ENCODE measurements around the gene ZNF689. TPM values are rescaled to one million over a fixed set of nuclear protein-coding genes. Genes with fewer than 3 reads are reported as not detected.

The ZNF689 gene
- total and polyA plus RNA-seq, 7 donors, result 3.4 to 9.6 (median 5.8) TPM

DNA sequence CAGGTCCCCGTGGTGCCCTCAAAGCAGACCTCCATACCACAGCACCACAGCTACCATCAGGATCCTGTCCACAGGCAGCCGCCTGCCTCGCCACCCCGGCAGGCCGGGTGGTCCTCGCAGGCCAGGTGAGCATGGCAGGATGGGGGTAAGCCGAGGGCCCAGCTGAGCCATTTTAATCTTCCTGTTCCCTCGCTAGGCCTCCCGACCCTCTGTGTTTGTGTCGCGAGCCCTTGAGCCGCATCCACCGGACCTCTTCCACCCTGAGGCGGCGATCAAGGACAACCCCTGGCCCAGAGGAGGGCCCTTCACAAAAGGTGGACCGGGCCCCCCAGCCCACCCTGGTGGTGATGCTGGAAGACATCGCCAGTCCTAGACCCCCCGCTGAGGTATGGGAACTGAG, 42.5 kb upstream of the ZNF689 start:
- no peak overlapping the region for H3K27ac ChIP-seq
- intact Hi-C loops (cut with DNase I), result loop anchor here in 1 of 2 donors (5.0 kb wide), 1 partner anchor 80 kb away; the partner anchor contains the start of gene ZNF688
- H3K36me3 ChIP-seq (ENCODE audit: insufficient read depth in 1 of 2, low read depth in 1 of 2), result peaks cover 3 to 53% of the 10 kb centered on the region in 2 donors
- TF ChIP-seq, protein P1, sequence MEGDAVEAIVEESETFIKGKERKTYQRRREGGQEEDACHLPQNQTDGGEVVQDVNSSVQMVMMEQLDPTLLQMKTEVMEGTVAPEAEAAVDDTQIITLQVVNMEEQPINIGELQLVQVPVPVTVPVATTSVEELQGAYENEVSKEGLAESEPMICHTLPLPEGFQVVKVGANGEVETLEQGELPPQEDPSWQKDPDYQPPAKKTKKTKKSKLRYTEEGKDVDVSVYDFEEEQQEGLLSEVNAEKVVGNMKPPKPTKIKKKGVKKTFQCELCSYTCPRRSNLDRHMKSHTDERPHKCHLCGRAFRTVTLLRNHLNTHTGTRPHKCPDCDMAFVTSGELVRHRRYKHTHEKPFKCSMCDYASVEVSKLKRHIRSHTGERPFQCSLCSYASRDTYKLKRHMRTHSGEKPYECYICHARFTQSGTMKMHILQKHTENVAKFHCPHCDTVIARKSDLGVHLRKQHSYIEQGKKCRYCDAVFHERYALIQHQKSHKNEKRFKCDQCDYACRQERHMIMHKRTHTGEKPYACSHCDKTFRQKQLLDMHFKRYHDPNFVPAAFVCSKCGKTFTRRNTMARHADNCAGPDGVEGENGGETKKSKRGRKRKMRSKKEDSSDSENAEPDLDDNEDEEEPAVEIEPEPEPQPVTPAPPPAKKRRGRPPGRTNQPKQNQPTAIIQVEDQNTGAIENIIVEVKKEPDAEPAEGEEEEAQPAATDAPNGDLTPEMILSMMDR (IDR thresholded peaks at IDR 0.05), result no peak
- H3K9me3 ChIP-seq, result no peaks in the 10 kb centered on the region
- H3K27me3 ChIP-seq (ENCODE audit: insufficient read depth in 3 of 3, low read length in 2 of 3), result no peaks in the 10 kb centered on the region
- H3K4me1 ChIP-seq, result peaks cover 23% of the 10 kb centered on the region
- no peak overlapping the region for H3K4me3 ChIP-seq
- WGBS, 3 donors, result 91 to 92% (median 92%) methylated on average over 18 of the region's 18 CpGs
- DNase-seq (no peak), ATAC-seq (no peak)

DNA sequence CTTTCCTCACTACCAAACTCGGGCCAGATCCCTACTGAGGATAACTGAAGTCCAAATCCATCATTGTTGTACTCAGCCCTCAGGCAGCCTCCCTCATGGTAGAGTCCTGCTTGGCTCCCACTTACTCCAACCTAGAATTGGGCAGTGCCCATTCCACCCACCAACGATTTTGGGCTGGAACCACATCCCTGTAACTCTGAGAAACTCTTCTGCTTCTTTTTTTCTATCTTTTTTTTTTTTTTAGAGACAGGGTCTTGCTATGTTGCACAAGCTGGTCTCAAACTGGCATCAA, 41.8 kb upstream of the ZNF689 start:
- Histone ChIP-seq H3K27me3 (ENCODE audit: insufficient read depth in 3 of 3, low read length in 2 of 3) (no peaks in the 10 kb centered on the region), H3K9me3 (no peaks in the 10 kb centered on the region), H3K27ac (peak overlapping the region; percentile 92), H3K4me3 (peak overlapping the region; percentile 74), H3K36me3 (ENCODE audit: insufficient read depth in 1 of 2, low read depth in 1 of 2) (peaks cover 3 to 51% of the 10 kb centered on the region in 2 donors), H3K4me1 (peaks cover 17% of the 10 kb centered on the region)
- WGBS, 3 donors, result 7 to 17% (median 8%) methylated on average over 2 of the region's 2 CpGs
- ATAC-seq (no peak), DNase-seq (no peak)
- intact Hi-C loops (cut with DNase I), result loop anchor here in 1 of 2 donors (5.0 kb wide), 1 partner anchor 80 kb away; the partner anchor contains the start of gene ZNF688
- TF ChIP-seq, protein P1 (IDR thresholded peaks at IDR 0.05), result no peak

DNA sequence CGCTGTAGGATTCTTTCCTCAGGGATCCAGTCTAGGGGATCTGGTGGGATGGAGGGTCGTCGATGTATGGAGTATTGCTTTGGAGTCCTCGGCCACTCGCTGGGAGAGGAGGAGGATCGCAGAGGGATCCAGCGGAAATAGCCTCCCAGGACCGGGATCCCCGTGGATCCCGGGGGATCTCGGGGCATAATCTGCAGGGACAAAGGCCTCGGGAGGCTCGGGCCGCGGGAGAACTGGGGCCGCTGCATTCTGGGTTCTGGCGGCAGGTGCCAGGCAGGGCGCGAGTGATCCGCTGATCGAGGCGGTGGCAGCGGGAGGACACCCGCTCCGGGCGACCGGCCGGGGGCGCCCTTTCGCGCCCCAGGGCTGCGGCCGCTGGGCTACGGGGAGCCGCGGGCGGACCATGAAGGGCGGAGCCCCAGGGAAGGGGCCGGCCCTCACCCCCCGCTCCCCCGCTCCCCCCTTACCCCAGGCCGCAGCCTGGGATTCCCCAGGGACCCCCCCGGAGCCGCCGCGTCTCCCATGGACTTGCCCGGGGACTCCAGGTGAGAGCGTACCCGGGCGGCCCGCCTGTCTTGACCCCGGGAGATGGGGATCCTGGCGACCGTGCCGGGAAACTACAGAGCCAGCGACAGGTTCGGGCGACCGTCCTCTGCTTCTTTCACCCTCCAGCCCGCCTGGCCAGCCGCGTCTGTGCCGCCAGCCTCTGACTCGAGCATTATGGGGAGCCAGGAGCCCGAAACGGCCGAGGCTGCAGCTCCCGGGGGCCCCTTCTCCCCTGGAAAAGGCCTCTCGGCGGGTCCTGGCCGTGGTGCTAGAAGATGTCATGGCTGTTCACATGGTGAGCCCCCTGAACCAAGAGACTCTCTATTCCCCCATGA, 41.2 kb upstream of the ZNF689 start:
- intact Hi-C loops (cut with DNase I), result loop anchor here in 1 of 2 donors (2.0 to 5.0 kb wide), 2 partner anchors 17 to 79 kb away; partner anchors contain the start of gene ZNF688
- Histone ChIP-seq H3K4me3 (peak overlapping the region; percentile 74), H3K36me3 (ENCODE audit: insufficient read depth in 1 of 2, low read depth in 1 of 2) (peaks cover 3 to 45% of the 10 kb centered on the region in 2 donors), H3K27ac (peak overlapping the region; percentile 92), H3K4me1 (peaks cover 12% of the 10 kb centered on the region), H3K9me3 (no peaks in the 10 kb centered on the region), H3K27me3 (ENCODE audit: insufficient read depth in 3 of 3, low read length in 2 of 3) (no peaks in the 10 kb centered on the region)
- peak; percentile 72 to 82 (median 76) for ATAC-seq
- WGBS, 3 donors, result 0 to 1% (median 1%) methylated on average over 42 to 70 of the region's 71 CpGs
- TF ChIP-seq, protein P1 (IDR thresholded peaks at IDR 0.05), result peak; percentile 61
- DNase-seq, result peak; percentile 71 to 87

DNA sequence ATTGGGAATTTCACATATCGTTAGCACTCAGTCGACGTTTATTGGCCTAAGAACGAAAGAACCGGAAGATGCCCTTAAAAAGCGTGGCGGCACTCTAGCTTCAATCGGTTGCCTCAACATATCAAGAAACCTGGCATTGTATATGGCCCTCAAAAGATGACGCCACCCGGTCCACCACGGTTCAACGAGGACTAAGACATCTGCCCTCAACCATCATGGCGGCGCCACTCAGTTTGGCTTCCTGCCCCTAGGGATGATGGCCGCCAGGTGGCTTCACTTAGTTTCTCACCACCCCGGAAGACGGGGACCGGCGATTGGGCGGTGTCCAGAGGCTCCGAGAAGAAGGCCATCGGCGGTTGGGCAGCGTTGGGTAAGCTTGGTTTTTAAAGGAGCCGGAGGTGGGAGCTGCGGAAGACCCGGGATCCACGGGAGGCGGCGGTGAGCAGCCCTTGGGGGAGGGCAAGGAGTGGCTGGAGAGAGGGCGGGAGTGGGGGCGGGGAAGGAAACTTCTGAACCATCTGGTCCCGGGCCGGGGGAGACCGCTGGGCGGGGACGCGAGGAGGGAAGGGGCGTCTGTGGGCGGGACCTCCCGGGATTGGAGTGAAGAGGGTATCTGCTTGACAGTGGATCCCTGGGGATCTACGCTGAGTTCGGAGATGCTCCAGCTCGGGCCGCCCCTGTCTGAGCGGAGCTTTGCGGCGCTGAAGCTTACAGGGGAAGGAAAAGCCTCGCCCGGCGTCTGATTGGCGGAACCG, 40.4 kb upstream of the ZNF689 start, which contains the start of gene PRR14:
Gene PRR14 (plus strand): TSS at position 592 of the 755 bp plus-strand sequence. CDS start 686 bp downstream, outside the sequence.
- Histone ChIP-seq H3K9me3 (no peaks in the 10 kb centered on the region), H3K27me3 (ENCODE audit: insufficient read depth in 3 of 3, low read length in 2 of 3) (no peaks in the 10 kb centered on the region), H3K4me3 (peak within 1 kb of the TSS; percentile 74), H3K36me3 (ENCODE audit: insufficient read depth in 1 of 2, low read depth in 1 of 2) (peaks cover 1 to 37% of the 10 kb centered on the region in 2 donors), H3K4me1 (peaks cover 12% of the 10 kb centered on the region), H3K27ac (peak within 1 kb of the TSS; percentile 92)
- TF ChIP-seq, protein P1 (IDR thresholded peaks at IDR 0.05), result peak; percentile 32
- 1% methylated on average over 49 to 53 of the region's 53 CpGs for WGBS, 3 donors
- ATAC-seq (peak; percentile 89 to 91 (median 90)), DNase-seq (peak; percentile 100)
- intact Hi-C loops (cut with DNase I), result loop anchor here in 1 of 2 donors (2.0 to 5.0 kb wide), 2 partner anchors 16 to 78 kb away; partner anchors contain the start of gene ZNF688
